AG04449 (cell line): Measurements from ENCODE around the gene PPP2R2C.

Experiments
- CTCF ChIA-PET: fragments of 350-600 bp; formaldehyde crosslinking; extraction: SDS; loops from one replicate; lab custom pipeline; 2021; ENCODE audit warnings: antibody characterized with exemption; lab: Yijun Ruan, JAX
- POLR2A ChIA-PET: fragments of 400-600, 350-600 bp; formaldehyde crosslinking; extraction: SDS; loops from one replicate; lab custom pipeline; 2020; ENCODE audit warnings: antibody characterized with exemption, inconsistent platforms; lab: Yijun Ruan, JAX
- DNase-seq: peaks from one replicate; pipeline ENCODE4 v3.0.0-alpha.2; 2010; ENCODE audit warnings: low read depth, low spot score
- H3K4me3 ChIP-seq: 2 replicates; pipeline ENCODE4 v1.5.1; 2011; ENCODE audit warnings: low read depth, mild to moderate bottlenecking, control low read depth, low read length
- TF ChIP-seq, protein P1 (sequence below): IDR thresholded peaks from one replicate; pipeline ENCODE4 v1.5.1; 2011; ENCODE audit warnings: mild to moderate bottlenecking, moderate library complexity, low read length, control low read depth, inconsistent platforms; ENCODE audit not compliant: insufficient read depth; ENCODE audit errors: missing control alignments

PPP2R2C gene

DNA sequence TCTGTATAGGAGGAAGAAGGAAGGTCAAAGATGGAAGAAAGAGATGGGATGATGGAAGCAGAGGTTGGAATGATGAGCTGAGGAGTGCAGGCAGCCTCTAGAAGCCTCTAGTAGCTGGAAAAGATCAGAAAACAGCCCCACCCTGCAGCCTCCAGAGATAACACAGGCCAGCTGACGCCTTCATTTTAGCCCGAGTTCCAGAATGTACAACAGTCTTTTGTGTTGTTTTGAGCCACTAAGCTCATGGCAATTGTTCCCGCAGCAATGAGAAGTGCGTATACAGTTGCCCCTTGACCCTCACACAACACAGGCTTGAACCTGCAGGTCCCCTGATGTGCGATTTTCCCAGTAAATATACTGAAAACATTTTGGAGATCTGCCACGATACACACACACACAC lies 130.7 kb downstream of the PPP2R2C start:
- POLR2A ChIA-PET: no interaction called here
- CTCF ChIA-PET: interaction anchor here (1.0 to 14.8 kb wide), 2 partner anchors 12 to 91 kb away, joined by 5 to 178 read pairs; no protein-coding TSS in a partner anchor
- TF ChIP-seq, protein P1, sequence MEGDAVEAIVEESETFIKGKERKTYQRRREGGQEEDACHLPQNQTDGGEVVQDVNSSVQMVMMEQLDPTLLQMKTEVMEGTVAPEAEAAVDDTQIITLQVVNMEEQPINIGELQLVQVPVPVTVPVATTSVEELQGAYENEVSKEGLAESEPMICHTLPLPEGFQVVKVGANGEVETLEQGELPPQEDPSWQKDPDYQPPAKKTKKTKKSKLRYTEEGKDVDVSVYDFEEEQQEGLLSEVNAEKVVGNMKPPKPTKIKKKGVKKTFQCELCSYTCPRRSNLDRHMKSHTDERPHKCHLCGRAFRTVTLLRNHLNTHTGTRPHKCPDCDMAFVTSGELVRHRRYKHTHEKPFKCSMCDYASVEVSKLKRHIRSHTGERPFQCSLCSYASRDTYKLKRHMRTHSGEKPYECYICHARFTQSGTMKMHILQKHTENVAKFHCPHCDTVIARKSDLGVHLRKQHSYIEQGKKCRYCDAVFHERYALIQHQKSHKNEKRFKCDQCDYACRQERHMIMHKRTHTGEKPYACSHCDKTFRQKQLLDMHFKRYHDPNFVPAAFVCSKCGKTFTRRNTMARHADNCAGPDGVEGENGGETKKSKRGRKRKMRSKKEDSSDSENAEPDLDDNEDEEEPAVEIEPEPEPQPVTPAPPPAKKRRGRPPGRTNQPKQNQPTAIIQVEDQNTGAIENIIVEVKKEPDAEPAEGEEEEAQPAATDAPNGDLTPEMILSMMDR: no peak
- DNase-seq: no peak
- H3K4me3 ChIP-seq: no peak overlapping the region

DNA sequence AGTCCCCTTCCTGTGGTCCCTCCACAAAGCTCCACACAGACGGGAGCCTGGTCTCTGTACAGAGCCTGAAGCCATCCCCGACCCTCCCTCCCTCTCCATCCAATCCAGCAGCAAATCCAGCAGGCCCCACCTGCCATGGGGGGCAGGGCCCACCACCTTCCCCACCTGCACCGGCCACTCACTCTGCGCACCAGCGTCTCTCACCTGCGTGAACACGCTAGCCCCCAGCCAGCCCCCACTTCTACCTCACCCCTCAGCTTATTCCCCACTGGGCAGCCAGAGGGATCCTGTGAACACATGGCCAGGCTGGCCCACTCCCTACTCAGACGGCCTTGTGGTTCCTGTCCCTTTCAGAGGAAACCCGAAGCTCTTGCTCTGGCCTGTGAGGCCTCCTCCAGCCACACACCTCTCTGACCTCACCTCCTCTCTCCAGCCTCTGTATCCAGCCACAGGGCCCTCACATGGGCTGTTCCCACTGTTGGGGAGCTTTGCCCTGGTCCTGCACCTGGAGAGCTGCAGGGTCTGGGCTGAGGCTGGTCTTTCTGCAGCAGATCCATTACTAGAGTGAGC lies 131.9 kb downstream of the PPP2R2C start:
- TF ChIP-seq, protein P1: no peak
- no peak overlapping the region for H3K4me3 ChIP-seq
- ChIA-PET CTCF (interaction anchor here (1.3 to 14.8 kb wide), 2 partner anchors 11 to 90 kb away, joined by 4 to 178 read pairs; no protein-coding TSS in a partner anchor), POLR2A (no interaction called here)
- no peak for DNase-seq

DNA sequence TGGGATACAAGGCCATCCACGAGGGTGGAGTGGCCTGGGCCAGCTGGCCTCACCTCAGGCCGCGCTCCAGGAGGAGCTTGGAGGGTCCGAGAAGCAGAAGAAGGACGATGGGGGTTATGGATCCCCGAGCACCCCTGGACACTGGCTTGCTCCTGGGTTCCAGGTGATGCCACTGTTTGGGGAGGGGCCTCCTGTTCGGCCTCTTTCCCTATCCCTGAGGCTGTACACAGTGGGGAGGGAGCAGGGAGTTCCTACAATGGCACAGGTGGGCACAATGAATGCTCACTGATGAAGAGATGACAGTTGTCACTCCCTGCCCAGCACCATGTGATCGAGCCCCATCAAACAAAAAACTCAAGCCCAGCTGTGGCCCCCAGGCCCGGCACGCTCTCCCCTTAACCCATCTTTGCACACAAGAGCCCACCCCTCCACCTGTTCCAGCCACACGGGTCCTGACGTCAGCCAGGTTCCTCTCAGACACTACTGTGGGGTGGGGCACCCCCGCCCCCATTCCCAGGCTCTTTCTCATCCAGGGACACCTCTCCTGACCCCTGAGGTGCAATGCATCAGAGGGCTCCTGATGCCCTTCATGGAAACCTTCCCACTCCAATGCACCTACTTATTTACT lies 132.5 kb downstream of the PPP2R2C start:
- TF ChIP-seq, protein P1: no peak
- ChIA-PET CTCF (interaction anchor here (1.3 to 14.8 kb wide), 3 partner anchors 10 to 89 kb away, joined by 4 to 178 read pairs (median 6); no protein-coding TSS in a partner anchor), POLR2A (no interaction called here)
- H3K4me3 ChIP-seq: no peak overlapping the region
- no peak for DNase-seq

DNA sequence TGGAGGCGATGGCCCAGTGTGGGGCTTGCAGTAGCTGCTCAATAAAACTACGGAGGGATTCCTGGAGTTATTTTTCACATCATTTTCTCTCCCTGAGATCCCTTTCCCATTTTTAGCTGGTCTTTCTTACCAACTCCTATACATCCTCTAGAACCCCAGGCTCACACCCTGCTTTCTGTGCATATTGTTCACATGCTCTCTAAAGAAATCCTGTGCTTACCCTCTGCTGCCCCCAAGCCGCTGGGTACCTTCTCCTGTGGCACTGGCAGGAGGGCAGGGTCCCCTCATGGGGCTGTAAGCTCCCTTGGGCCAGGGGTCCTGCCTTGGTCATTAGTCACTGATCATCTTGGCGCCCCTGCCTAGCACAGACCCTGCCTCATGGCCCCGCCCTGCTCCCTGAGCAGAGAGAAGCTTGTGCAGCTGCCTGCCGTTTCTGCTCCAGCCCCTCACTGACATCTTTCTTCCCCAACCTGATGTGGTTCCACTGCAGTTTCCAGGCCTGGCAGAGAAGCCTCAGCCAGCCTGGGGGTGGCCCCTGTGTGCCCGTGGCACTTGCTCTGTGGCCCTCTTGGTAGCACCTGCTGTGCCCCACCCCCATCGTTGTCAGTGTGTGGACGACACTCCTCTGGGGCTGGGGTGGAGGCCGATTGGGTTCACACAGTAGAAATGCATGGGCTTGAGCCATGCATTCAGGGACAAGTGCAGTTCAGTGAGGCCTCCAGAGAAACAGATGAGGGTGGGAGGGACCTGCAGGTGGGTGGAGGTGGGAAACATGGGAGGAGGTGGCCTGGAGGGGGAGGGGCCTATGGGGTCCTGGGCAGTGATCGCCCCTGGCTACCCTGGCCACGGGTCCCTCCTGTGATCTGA lies 133.2 kb downstream of the PPP2R2C start:
- H3K4me3 ChIP-seq: no peak overlapping the region
- TF ChIP-seq, protein P1: no peak
- ChIA-PET CTCF (interaction anchor here (1.7 to 14.8 kb wide), 2 partner anchors 9 to 88 kb away, joined by 6 to 178 read pairs; no protein-coding TSS in a partner anchor), POLR2A (no interaction called here)
- DNase-seq: no peak

DNA sequence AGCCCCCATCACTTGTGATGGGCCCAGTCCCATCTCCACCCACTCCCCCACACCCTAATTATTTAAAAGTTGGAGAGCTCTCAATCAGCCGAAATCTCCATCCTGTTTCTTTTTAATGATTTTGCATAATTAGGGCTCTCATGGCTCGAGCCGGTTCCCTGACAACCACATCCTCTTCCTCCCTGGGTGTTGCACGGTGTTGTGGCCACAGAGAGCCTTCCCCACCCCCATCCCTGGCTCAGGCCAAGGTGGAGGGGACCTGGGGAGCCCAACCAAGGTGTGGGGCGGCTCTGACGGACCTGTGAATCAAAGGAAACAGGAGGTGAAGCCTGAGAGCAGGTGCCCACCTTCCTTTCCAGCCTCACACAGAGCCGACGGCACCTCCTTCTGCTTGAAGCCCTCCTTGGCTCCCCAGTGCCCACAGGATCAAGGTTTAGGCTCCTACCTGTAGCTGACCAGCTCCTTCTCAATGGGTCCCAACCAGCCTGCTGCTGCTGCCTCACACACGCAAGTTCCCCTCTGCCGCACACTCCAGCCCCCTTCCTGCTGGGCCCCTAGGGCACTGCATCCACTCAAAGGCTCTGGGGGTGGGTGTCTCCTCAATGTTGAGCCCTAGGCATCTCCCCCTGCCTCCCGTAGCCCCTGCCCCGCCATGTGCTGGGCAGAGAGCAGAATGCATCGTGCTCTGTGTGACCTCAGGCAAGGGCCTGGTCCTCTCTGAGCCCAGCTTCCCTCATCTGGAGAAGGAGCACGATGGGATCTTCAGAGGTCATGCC lies 134.1 kb downstream of the PPP2R2C start:
- ChIA-PET CTCF (interaction anchor here (1.7 to 14.8 kb wide), 2 partner anchors 9 to 87 kb away, joined by 6 to 178 read pairs; no protein-coding TSS in a partner anchor), POLR2A (no interaction called here)
- H3K4me3 ChIP-seq: no peak overlapping the region
- DNase-seq: no peak
- TF ChIP-seq, protein P1: no peak
